ENCODE data around the gene SMIM9.

DNA sequence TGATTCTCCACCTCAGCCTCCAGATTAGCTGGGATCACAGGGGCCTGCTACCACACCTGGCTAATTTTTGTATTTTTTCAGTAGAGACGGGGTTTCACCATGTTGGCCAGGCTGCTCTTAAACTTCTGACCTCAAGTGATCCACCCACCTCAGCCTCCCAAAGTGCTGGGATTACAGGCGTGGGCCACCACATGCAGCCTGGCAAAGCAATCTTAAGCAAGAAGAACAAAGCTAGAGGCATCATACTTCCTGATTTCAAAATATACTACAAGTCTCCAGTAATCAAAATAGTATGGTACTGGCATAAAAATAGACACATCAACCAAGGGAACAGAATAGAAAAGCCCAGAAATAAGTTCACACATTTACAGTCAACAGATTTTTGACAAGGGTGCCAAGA, 38.9 kb upstream of the SMIM9 start:
- no peak for TF ChIP-seq CTCF (IDR thresholded peaks at IDR 0.05)
- TF ChIP-seq POLR2A (IDR thresholded peaks at IDR 0.05), result no peak
- no peak for TF ChIP-seq POLR2AphosphoS5 (IDR thresholded peaks at IDR 0.05)

All from suprapubic skin (tissue), 4 donors.